BJ (cell line): ENCODE measurements around the gene CEP112. TPM values are rescaled to one million over a fixed set of nuclear protein-coding genes. Genes with fewer than 3 reads are reported as not detected.

ENCODE experiments used
- CTCF ChIA-PET: fragments of 350-600 bp; formaldehyde crosslinking; extraction: SDS; loops from one replicate; lab custom pipeline; 2021; ENCODE audit warnings: antibody characterized with exemption, inconsistent platforms; lab: Yijun Ruan, JAX
- POLR2A ChIA-PET: fragments of 300-600 bp; sonication (Branson Sonifier 250); formaldehyde crosslinking; extraction: SDS; loops from one replicate; lab custom pipeline; 2021; ENCODE audit warnings: antibody characterized with exemption; lab: Charles Lee
- DNase-seq: peaks from one replicate; pipeline ENCODE4 v3.0.0-alpha.2; 2011; ENCODE audit warnings: low read depth
- H3K27me3 ChIP-seq: 2 replicates; pipeline ENCODE4 v1.6.0; 2011; ENCODE audit warnings: low read length; ENCODE audit not compliant: control insufficient read depth, insufficient read depth
- H3K36me3 ChIP-seq: 2 replicates; pipeline ENCODE4 v1.5.1; 2011; ENCODE audit warnings: low read length; ENCODE audit not compliant: control insufficient read depth, insufficient read depth
- H3K4me3 ChIP-seq: 2 replicates; pipeline ENCODE4 v1.5.1; 2011; ENCODE audit warnings: low read depth, mild to moderate bottlenecking, control low read depth, low read length
- CTCF ChIP-seq: IDR thresholded peaks from 2 replicates; pipeline ENCODE4 v1.5.1; 2011; ENCODE audit warnings: low read depth, mild to moderate bottlenecking, control low read depth, inconsistent platforms, low read length, moderate library complexity; ENCODE audit not compliant: insufficient read depth
- polyA plus RNA-seq: library from polyadenylated mRNA; depleted of rRNA; stranded (reverse); fragments of >200 nt; gene quantifications from 2 replicates; pipeline ENCODE4 v1.2.3, GENCODE V29; 2011

Gene CEP112
- polyA plus RNA-seq, 1 experiment = 3.3 TPM

GRCh38 chr17:66043419-66043818 lies 148.5 kb downstream of the CEP112 start:
- Histone ChIP-seq H3K27me3 (no peaks in the 10 kb centered on the region), H3K36me3 (no peaks in the 10 kb centered on the region), H3K4me3 (no peak overlapping the region)
- ChIA-PET CTCF (no interaction called here), POLR2A (no interaction called here)
- TF ChIP-seq CTCF = no peak
- no peak for DNase-seq

GRCh38 chr17:66040402-66040801 lies 151.5 kb downstream of the CEP112 start:
- no peaks in the 10 kb centered on the region for H3K36me3 ChIP-seq
- ChIA-PET POLR2A (no interaction called here), CTCF (no interaction called here)
- H3K27me3 ChIP-seq = no peaks in the 10 kb centered on the region
- no peak for TF ChIP-seq CTCF
- no peak overlapping the region for H3K4me3 ChIP-seq
- no peak for DNase-seq

GRCh38 chr17:66038125-66038524 lies 153.8 kb downstream of the CEP112 start:
- H3K27me3 ChIP-seq = no peaks in the 10 kb centered on the region
- ChIA-PET POLR2A (no interaction called here), CTCF (no interaction called here)
- no peak for TF ChIP-seq CTCF
- no peaks in the 10 kb centered on the region for H3K36me3 ChIP-seq
- DNase-seq = no peak
- no peak overlapping the region for H3K4me3 ChIP-seq

- POLR2A ChIA-PET = no interaction called here
- no peak for DNase-seq
- Histone ChIP-seq H3K36me3 (no peaks in the 10 kb centered on the region), H3K4me3 (no peak overlapping the region), H3K27me3 (no peaks in the 10 kb centered on the region)
- no peak for TF ChIP-seq CTCF
- CTCF ChIA-PET = no interaction called here
Measured at GRCh38 chr17:66037221-66037620, 154.7 kb downstream of the CEP112 start.

GRCh38 chr17:66032082-66032712 lies 159.7 kb downstream of the CEP112 start:
- Histone ChIP-seq H3K36me3 (no peaks in the 10 kb centered on the region), H3K4me3 (no peak overlapping the region), H3K27me3 (no peaks in the 10 kb centered on the region)
- TF ChIP-seq CTCF = no peak
- ChIA-PET POLR2A (interaction anchor here (0.7 kb wide), 1 partner anchor 219 kb away, joined by 3 read pairs; no protein-coding TSS in a partner anchor), CTCF (no interaction called here)
- DNase-seq = no peak
